Activated T-helper 2 cell treated with anti-CD3 and anti-CD28 coated beads, Interferon-gamma antibody, Interleukin-2, Interleukin-4, amounts not matched to agents 10 μg/mL and 5 μg/mL and 100 μg/mL, durations not matched to agents 14 hours and 24 hours and 36 hours (primary cell): ENCODE measurements around the gene SPACA7. TPM values are rescaled to one million over a fixed set of nuclear protein-coding genes. Genes with fewer than 3 reads are reported as not detected.
"Not testable (repeated sequence)": the region's sequence is repeated elsewhere in the genome, so short reads cannot be mapped to it uniquely, and the experiment has no call there.

Experiments used
- DNase-seq: peaks from one replicate; pipeline ENCODE4 v3.0.0; 2021; ENCODE audit warnings: low spot score
- H3K27ac Mint-ChIP-seq: one replicate; pipeline ENCODE4 v1.8.0; 2021; ENCODE audit warnings: mixed read lengths
- H3K27me3 Mint-ChIP-seq: one replicate; pipeline ENCODE4 v1.8.0; 2021; ENCODE audit warnings: low read depth, mixed read lengths
- H3K36me3 Mint-ChIP-seq: one replicate; pipeline ENCODE4 v1.8.0; 2021; ENCODE audit warnings: low read depth, mixed read lengths
- H3K4me1 Mint-ChIP-seq: one replicate; pipeline ENCODE4 v1.8.0; 2021; ENCODE audit warnings: low read depth, mixed read lengths
- H3K4me3 Mint-ChIP-seq: one replicate; pipeline ENCODE4 v1.8.0; 2021; ENCODE audit warnings: low read depth, mild to moderate bottlenecking, moderate library complexity, mixed read lengths
- H3K9me3 Mint-ChIP-seq: one replicate; pipeline ENCODE4 v1.8.0; 2021; ENCODE audit warnings: mixed read lengths
- intact Hi-C: fragments of 100-400 bp; cut with micrococcal nuclease; formaldehyde crosslinking; loops from one replicate; pipeline ENCODE4 v1.15.1; 2023
- total RNA-seq: library from RNA; stranded (reverse); gene quantifications from 2 replicates; pipeline ENCODE4 v1.2.3, GENCODE V29; 2022

Gene SPACA7
- total RNA-seq, 1 donor from 2014 or later: not detected

GRCh38 chr13:112397108-112397507 lies 21.0 kb downstream of the SPACA7 start:
- DNase-seq: no peak
- Mint-ChIP-seq H3K4me3 (no peak overlapping the region), H3K27me3 (no peaks in the 10 kb centered on the region), H3K27ac (no peak overlapping the region), H3K36me3 (no peaks in the 10 kb centered on the region), H3K4me1 (no peaks in the 10 kb centered on the region), H3K9me3 (no peaks in the 10 kb centered on the region)
- intact Hi-C loops: no loop called here

- H3K27me3 Mint-ChIP-seq, H3K4me3 Mint-ChIP-seq, H3K36me3 Mint-ChIP-seq, H3K9me3 Mint-ChIP-seq, intact Hi-C loops, H3K4me1 Mint-ChIP-seq, H3K27ac Mint-ChIP-seq, DNase-seq: not testable (repeated sequence)
Measured at GRCh38 chr13:112398347-112398746, 22.2 kb downstream of the SPACA7 start.

- H3K4me3 Mint-ChIP-seq, DNase-seq, H3K27me3 Mint-ChIP-seq, H3K9me3 Mint-ChIP-seq, H3K27ac Mint-ChIP-seq, H3K36me3 Mint-ChIP-seq, H3K4me1 Mint-ChIP-seq, intact Hi-C loops: not testable (repeated sequence)
Measured at GRCh38 chr13:112409828-112410227, 33.7 kb downstream of the SPACA7 start.

GRCh38 chr13:112416647-112417046 lies 40.5 kb downstream of the SPACA7 start:
- intact Hi-C loops: no loop called here
- no peaks in the 10 kb centered on the region for H3K27me3 Mint-ChIP-seq
- no peak overlapping the region for H3K4me3 Mint-ChIP-seq
- peaks cover 36% of the 10 kb centered on the region for H3K9me3 Mint-ChIP-seq
- DNase-seq: no peak
- H3K27ac Mint-ChIP-seq: no peak overlapping the region
- H3K36me3 Mint-ChIP-seq: no peaks in the 10 kb centered on the region
- no peaks in the 10 kb centered on the region for H3K4me1 Mint-ChIP-seq

GRCh38 chr13:112417079-112417478 lies 40.9 kb downstream of the SPACA7 start:
- H3K27me3 Mint-ChIP-seq: no peaks in the 10 kb centered on the region
- no peak for DNase-seq
- no peak overlapping the region for H3K27ac Mint-ChIP-seq
- no peaks in the 10 kb centered on the region for H3K36me3 Mint-ChIP-seq
- H3K4me3 Mint-ChIP-seq: no peak overlapping the region
- intact Hi-C loops: no loop called here
- H3K4me1 Mint-ChIP-seq: no peaks in the 10 kb centered on the region
- H3K9me3 Mint-ChIP-seq: peaks cover 36% of the 10 kb centered on the region

GRCh38 chr13:112424098-112424497 lies 47.9 kb downstream of the SPACA7 start:
- H3K36me3 Mint-ChIP-seq: no peaks in the 10 kb centered on the region
- H3K4me3 Mint-ChIP-seq: no peak overlapping the region
- no peak overlapping the region for H3K27ac Mint-ChIP-seq
- no peaks in the 10 kb centered on the region for H3K27me3 Mint-ChIP-seq
- H3K4me1 Mint-ChIP-seq: no peaks in the 10 kb centered on the region
- intact Hi-C loops: no loop called here
- no peak for DNase-seq
- peaks cover 25% of the 10 kb centered on the region for H3K9me3 Mint-ChIP-seq

- intact Hi-C loops: no loop called here
- Mint-ChIP-seq H3K36me3 (no peaks in the 10 kb centered on the region), H3K27me3 (no peaks in the 10 kb centered on the region), H3K9me3 (peaks cover 12% of the 10 kb centered on the region), H3K4me3 (no peak overlapping the region), H3K27ac (no peak overlapping the region), H3K4me1 (no peaks in the 10 kb centered on the region)
- DNase-seq: no peak
Measured at GRCh38 chr13:112428704-112429103, 52.5 kb downstream of the SPACA7 start.

GRCh38 chr13:112431734-112432133 lies 55.6 kb downstream of the SPACA7 start:
- no peak for DNase-seq
- H3K36me3 Mint-ChIP-seq: no peaks in the 10 kb centered on the region
- H3K4me1 Mint-ChIP-seq: no peaks in the 10 kb centered on the region
- no peak overlapping the region for H3K27ac Mint-ChIP-seq
- peaks cover 10% of the 10 kb centered on the region for H3K9me3 Mint-ChIP-seq
- H3K27me3 Mint-ChIP-seq: no peaks in the 10 kb centered on the region
- no peak overlapping the region for H3K4me3 Mint-ChIP-seq
- intact Hi-C loops: no loop called here

- H3K36me3 Mint-ChIP-seq, intact Hi-C loops, H3K27ac Mint-ChIP-seq, H3K4me3 Mint-ChIP-seq, H3K4me1 Mint-ChIP-seq, H3K27me3 Mint-ChIP-seq, DNase-seq: not testable (repeated sequence)
- H3K9me3 Mint-ChIP-seq: peaks cover 10% of the 10 kb centered on the region
Measured at GRCh38 chr13:112432734-112433133, 56.6 kb downstream of the SPACA7 start.

GRCh38 chr13:112433517-112433916 lies 57.4 kb downstream of the SPACA7 start:
- H3K27me3 Mint-ChIP-seq, H3K4me1 Mint-ChIP-seq, DNase-seq, H3K4me3 Mint-ChIP-seq, H3K27ac Mint-ChIP-seq, H3K36me3 Mint-ChIP-seq, intact Hi-C loops: not testable (repeated sequence)
- H3K9me3 Mint-ChIP-seq: peaks cover 16% of the 10 kb centered on the region

- Mint-ChIP-seq H3K36me3 (no peaks in the 10 kb centered on the region), H3K4me1 (no peaks in the 10 kb centered on the region), H3K9me3 (peaks cover 16% of the 10 kb centered on the region), H3K27ac (no peak overlapping the region), H3K27me3 (no peaks in the 10 kb centered on the region), H3K4me3 (no peak overlapping the region)
- DNase-seq: no peak
- intact Hi-C loops: no loop called here
Measured at GRCh38 chr13:112434032-112434431, 57.9 kb downstream of the SPACA7 start.

- no peaks in the 10 kb centered on the region for H3K27me3 Mint-ChIP-seq
Measured at GRCh38 chr13:112434937-112435523, 58.9 kb downstream of the SPACA7 start.

GRCh38 chr13:112435973-112436372 lies 59.8 kb downstream of the SPACA7 start:
- DNase-seq: no peak
- Mint-ChIP-seq H3K4me3 (no peak overlapping the region), H3K36me3 (no peaks in the 10 kb centered on the region), H3K27me3 (no peaks in the 10 kb centered on the region), H3K27ac (no peak overlapping the region), H3K9me3 (peaks cover 6% of the 10 kb centered on the region), H3K4me1 (no peaks in the 10 kb centered on the region)
- intact Hi-C loops: no loop called here

More at GRCh38 chr13:112434937-112435523, 58.9 kb downstream of the SPACA7 start:
- H3K27ac Mint-ChIP-seq: no peak overlapping the region
- peaks cover 8% of the 10 kb centered on the region for H3K9me3 Mint-ChIP-seq
- intact Hi-C loops: no loop called here
- no peak for DNase-seq
- no peaks in the 10 kb centered on the region for H3K36me3 Mint-ChIP-seq
- no peak overlapping the region for H3K4me3 Mint-ChIP-seq
- H3K4me1 Mint-ChIP-seq: no peaks in the 10 kb centered on the region

- intact Hi-C loops: no loop called here
- H3K27me3 Mint-ChIP-seq: peaks cover 1% of the 10 kb centered on the region
- no peaks in the 10 kb centered on the region for H3K36me3 Mint-ChIP-seq
- no peak for DNase-seq
- H3K27ac Mint-ChIP-seq: no peak overlapping the region
- H3K4me1 Mint-ChIP-seq: no peaks in the 10 kb centered on the region
- no peak overlapping the region for H3K4me3 Mint-ChIP-seq
- peaks cover 6% of the 10 kb centered on the region for H3K9me3 Mint-ChIP-seq
Measured at GRCh38 chr13:112438094-112438493, 61.9 kb downstream of the SPACA7 start.
